GM19324 (cell line): ENCODE results near the gene TGFBI.
"Not testable (repeated sequence)": the region's sequence is repeated elsewhere in the genome, so short reads cannot be mapped to it uniquely, and the experiment has no call there.

Experiments used
- ATAC-seq: cut with Tn5 transposase; IDR thresholded peaks from one replicate; pipeline ENCODE4 v1.9.1; 2021; ENCODE audit warnings: mild to moderate bottlenecking, moderate library complexity; ENCODE audit not compliant: unreplicated experiment, low FRiP score

TGFBI gene

GRCh38 chr5:136042665-136043121, 13.9 kb downstream of the TGFBI start:
- no peak for ATAC-seq

DNA sequence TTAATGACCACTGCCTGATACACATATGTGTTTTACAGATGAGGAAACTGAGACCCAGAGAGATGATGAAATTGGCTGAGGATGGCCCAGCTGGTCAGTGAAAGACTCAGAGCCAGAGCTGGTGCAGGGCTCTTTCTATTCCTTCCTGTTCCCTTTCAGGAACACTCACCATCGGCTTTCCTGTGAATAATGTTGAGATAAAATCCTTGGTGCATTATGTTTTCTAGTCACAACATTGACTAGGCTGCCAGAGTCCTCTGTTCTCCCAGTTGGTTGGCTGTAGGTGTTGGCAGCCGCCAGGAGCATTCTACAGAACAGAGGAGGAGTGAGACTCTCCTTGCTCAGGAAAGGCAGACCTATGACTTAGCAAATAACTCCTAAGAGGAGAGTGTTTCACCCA, 14.8 kb downstream of the TGFBI start:
- no peak for ATAC-seq

- no peak for ATAC-seq
Measured at GRCh38 chr5:136043968-136044610, 15.3 kb downstream of the TGFBI start.

- ATAC-seq: not testable (repeated sequence)
Measured at GRCh38 chr5:136045026-136045425, 16.2 kb downstream of the TGFBI start.

GRCh38 chr5:136046246-136046645, 17.5 kb downstream of the TGFBI start:
- no peak for ATAC-seq

DNA sequence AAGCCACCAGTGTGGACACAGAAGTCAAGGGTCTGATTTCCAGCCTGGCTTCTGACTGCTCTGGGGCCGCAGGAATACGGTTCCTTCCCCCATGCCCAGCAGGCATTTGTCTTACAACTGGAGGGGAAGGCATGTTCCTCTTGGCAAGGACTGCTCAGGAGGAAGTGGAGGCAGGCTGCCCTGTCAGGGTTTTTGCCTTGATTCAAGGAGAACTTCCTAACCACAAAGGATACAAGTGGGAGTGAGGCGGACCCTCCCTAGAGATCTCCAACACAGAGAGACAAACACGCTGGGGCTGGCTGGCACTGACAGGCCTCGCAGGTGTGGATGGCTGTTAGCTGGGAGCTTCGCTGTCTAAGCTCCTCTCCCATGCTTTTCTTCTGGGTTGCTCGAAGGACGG, 19.1 kb downstream of the TGFBI start:
- no peak for ATAC-seq

GRCh38 chr5:136048966-136049365, 20.2 kb downstream of the TGFBI start:
- no peak for ATAC-seq

GRCh38 chr5:136051486-136052220, 22.9 kb downstream of the TGFBI start:
- ATAC-seq: no peak

- no peak for ATAC-seq
Measured at GRCh38 chr5:136052692-136053335, 24.0 kb downstream of the TGFBI start.

GRCh38 chr5:136053336-136054141, 24.8 kb downstream of the TGFBI start:
- no peak for ATAC-seq

DNA sequence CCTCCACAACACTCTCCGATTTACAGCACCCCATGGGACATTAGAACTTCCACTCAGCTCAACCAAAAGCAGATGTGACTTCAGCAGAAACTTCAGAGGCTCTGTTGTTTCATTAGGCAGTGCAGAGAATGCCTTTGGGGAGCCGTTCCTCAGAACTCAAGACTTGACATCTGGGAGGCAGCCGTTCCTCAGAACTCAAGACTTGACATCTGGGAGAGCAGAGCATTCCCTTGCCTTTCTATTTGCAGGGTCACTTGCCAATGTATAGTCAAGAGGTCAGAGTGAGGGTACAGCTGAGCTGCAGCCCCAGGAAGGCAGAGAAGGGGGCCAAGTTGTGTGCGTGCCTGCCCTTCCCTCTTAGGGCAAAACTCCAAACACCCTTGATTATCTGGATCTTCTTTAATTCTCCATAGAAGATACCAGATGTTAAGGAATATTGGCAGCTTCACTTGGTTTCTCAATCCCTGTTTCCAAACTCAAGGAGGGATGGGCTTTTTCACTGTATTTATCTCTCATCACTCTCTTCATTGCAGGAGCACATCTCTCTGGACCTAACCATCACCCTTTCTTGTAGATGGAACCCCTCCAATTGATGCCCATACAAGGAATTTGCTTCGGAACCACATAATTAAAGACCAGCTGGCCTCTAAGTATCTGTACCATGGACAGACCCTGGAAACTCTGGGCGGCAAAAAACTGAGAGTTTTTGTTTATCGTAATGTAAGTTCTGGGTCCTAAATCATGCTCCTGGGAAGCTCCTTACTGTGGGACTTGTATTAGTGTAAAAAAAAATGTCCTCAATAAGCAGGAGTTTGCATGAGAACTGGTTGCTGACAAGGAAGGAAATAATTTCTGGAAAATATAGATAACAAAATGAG, 25.6 kb downstream of the TGFBI start:
- ATAC-seq: no peak

- no peak for ATAC-seq
Measured at GRCh38 chr5:136055612-136056309, 27.0 kb downstream of the TGFBI start.

DNA sequence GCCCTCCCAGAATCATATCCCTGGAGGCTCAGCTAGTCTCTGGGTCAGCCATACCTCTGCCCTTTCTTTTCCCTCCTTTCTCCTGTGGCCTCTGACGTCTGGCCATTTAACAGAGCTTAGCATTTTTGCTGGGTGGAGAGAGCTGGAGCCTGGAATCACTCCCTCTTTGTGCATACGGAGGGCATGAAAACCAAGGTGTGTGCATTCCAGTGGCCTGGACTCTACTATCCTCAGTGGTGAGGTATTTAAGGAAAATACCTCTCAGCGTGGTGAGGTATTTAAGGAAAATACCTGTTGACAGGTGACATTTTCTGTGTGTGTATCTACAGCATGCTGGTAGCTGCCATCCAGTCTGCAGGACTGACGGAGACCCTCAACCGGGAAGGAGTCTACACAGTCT, 27.5 kb downstream of the TGFBI start:
- no peak for ATAC-seq

DNA sequence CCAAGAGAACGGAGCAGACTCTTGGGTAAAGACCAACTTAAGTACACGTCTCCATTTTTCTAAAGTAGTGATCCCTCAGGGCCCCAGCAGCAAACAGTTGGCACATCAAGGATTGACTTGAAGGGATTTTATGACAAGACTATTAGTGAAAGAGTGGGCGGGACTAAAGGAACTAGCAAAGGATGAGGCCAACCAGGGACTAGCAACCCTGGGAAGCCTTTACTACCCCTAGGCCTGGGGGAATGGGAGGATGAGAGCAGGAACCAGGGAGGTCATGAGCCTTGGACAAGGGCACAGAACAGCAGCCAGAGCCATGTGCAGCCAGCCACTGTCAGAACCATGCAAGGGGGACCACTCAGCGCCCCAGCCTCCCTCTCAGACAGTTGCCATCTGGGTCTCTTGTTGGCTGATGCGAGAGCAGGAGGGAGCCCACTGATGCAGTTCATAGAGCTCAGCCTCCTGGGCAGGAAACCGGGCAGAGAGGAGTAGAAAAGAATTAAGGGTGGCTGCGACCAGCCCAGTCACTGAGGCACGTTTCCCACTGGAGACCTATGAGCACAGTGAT, 28.1 kb downstream of the TGFBI start:
- no peak for ATAC-seq

- ATAC-seq: no peak
Measured at GRCh38 chr5:136057401-136058038, 28.7 kb downstream of the TGFBI start.

GRCh38 chr5:136058039-136058971, 29.5 kb downstream of the TGFBI start:
- no peak for ATAC-seq

DNA sequence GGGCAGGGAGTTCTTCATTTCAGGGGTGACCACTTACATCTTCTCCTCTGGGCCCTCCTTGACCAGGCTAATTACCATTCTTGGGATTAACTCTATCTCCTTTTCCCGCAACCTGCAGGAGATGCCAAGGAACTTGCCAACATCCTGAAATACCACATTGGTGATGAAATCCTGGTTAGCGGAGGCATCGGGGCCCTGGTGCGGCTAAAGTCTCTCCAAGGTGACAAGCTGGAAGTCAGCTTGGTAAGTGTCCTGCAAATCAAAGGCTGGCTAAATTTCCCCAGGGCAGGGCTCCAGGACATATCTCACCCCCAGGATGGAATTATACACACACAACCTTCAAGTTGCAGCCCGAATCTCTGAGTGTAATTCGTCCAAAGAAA, 30.2 kb downstream of the TGFBI start:
- ATAC-seq: no peak
